Measurements from ENCODE around the gene PRPF31.

DNA sequence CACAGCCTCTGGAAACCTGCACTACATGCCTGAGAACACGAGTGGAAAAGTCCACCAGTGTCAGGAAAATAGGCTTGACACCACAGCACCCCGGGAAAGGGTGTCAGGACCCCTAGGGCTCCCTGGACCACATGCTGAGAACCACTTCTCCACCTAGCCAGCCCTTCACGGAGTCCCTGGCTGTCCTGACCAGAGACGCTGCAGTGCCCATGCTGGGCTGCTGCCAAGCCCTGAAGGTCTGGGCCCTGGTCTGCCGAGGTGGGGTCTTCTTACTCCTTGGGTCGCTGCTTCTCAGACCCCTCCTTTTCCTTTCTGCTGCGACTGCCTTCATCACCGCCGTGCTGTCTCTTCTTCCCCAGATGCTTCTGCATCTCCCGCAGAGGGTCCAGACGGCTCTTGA, 40.9 kb downstream of the PRPF31 start:
- no peak for TF ChIP-seq GATA2 (IDR thresholded peaks at IDR 0.05; ENCODE audit: low read depth, low read length)
- no peak for TF ChIP-seq GATA3 (IDR thresholded peaks at IDR 0.05; ENCODE audit: low read depth, low read length)

Measured in SH-SY5Y (cell line).